AG08396 (cell line): Measurements from ENCODE around the gene KRT78.
A peak's percentile ranks its signal among the peaks of the same experiment; 100 is the strongest.

Experiments
- DNase-seq: peaks from one replicate; pipeline ENCODE4 v3.0.0; 2012; ENCODE audit warnings: low spot score, mixed read lengths

The KRT78 gene

GRCh38 chr12:52825961-52826360 lies 22.8 kb downstream of the KRT78 start:
- no peak for DNase-seq

DNA sequence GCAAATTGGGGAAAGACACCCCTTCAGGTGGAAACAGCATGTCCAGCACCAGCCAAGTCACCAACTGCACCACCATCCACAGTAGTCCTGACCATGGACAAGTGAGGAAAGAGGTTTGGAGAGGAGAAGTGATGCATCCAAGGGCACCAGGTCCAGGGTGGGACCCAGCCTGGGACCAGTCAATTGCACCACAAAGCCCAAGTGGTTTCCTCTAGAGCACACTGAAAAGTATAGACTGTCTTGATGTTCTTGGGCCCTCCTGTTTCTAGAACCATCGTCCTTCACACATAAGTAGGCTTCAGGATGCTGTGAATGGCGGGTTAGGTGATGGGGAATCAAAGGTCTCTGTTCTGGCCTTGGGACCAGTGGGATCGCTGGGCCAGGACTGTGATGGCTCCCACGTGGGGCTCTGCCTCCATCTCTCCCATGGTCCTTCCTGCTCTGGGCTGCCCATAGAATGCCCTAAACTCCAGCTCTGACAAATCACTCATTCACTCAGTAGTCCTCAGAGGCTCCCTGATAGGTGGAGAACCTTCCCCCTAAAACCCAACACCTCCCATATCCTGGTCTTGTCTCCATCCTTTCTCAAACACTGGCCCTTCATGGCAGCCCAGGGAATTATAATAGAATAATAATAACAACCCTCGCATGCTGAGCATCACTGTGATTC lies 23.9 kb downstream of the KRT78 start:
- DNase-seq, result no peak

GRCh38 chr12:52823761-52824450 lies 24.9 kb downstream of the KRT78 start:
- DNase-seq, result no peak

DNA sequence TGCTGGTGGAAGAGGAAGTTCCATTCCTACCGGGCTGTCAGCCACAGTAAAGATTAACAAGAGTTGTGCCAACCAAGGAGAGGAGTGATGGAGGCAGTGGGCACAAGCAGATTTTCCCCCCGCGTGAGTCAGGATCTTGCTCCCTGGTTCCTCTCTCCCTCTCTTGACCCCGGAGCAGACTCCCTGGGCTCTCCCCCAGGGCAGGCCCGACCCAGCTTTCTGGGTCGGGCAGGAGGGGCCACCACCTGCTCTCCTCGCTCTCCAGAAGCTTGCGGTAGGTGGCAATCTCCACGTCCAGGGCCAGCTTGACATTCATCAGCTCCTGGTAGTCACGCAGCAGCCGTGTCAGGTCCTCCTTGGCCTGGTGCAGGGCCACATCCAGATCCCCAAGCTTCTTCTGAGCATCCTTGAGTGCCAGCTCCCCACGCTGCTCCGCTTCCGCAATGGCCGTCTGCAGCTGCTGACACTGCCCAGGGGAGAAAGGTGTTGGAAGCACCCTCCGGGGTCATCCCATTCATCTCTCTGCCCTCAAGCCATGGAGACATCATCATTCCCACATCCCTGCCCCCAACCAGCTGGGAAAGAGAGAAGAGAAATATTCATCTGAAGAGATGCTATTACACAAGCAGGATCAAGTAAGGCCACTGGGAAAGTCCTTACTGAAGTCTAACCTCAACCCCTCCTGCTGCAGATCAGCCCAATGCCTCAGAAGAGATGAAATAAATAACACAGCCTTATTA lies 25.9 kb downstream of the KRT78 start:
- DNase-seq, result no peak

DNA sequence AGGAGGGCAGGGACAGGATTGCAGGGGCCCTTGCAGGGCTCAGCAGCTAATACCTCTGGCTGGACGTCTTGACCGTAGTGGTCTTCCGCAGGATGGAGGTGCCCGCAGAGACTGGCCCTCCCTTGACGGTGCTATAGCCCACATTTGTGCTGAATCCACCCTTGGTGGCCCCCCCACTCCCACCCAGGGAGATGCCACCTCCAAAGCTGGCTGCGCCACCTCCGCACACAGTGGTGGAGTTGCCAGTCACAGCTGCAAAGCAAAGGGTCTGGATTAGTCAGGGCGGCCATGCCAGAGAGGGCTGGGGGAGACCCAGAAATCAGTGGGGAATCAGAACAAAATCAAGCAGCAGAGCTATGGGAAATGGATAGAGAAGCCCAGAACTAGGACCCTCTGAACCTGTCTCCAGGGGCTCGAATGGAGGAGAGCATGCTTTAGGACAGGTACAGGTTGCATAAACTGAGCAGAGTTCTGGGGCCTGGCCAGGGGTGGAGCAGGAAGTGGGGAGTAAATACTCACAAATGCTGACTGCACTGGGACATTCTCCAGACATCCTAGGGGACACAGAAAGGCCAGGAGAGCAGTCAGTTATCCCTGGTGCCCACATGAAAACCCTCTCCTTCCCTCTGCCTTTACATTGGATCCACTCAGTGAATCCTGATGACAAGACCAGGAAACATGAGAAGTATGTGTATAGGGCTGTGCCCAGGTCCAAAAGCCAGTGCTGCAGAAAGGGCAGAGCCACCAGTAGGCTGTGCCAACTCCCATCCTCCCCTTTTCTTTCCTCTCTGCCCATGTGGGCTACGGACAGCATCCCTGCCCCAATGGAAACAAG lies 26.8 kb downstream of the KRT78 start:
- DNase-seq, result no peak

DNA sequence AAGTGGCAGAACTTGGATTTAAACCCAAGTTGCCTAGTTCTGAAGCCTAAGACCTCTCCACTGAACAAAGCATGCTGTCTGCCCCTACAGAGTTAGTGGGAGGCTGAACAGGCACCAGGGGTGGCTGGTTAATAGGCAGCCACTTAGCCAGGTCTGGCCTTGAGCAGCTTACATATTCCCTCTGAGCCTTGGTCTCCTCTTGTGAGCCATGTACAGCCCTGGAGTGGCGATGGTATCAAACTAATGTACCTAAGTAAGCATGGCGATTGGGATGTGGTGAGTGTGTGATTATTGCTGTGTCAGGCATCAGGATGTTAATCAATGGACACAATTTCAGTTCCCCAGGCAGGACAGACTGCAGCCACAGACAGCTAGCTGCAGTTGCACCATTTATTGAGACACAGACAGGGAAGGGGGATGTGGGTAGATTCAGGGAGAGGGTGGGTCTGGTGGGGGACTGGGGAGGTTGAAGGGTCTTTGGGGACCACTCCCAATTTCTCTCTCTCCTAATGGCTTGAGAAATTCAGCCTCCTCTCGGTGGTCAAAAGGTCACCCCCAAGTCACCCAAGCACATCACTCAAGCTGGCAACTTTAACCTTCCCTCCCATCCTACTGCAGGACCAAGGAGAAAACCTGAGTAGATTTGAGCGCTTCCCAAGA lies 27.6 kb downstream of the KRT78 start:
- DNase-seq, result no peak

DNA sequence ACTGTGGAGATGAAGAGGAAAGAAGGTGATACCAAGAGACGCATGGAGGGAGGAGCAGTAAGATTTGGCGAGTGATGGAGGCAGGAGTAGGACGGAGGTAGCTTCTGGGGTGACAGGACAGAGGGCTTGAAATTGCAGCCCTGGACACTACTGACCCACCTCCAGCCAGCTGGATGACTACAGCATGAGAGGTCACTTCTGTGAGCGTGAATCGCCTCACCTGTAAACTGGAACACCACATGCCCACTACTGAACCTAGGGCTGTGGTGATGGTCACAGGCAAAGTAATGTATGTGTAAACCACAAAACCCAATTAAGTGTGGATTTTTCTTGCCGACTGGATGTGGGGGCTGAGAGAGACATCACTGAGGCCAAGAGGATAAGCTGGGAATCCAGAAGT lies 28.3 kb downstream of the KRT78 start:
- no peak for DNase-seq

DNA sequence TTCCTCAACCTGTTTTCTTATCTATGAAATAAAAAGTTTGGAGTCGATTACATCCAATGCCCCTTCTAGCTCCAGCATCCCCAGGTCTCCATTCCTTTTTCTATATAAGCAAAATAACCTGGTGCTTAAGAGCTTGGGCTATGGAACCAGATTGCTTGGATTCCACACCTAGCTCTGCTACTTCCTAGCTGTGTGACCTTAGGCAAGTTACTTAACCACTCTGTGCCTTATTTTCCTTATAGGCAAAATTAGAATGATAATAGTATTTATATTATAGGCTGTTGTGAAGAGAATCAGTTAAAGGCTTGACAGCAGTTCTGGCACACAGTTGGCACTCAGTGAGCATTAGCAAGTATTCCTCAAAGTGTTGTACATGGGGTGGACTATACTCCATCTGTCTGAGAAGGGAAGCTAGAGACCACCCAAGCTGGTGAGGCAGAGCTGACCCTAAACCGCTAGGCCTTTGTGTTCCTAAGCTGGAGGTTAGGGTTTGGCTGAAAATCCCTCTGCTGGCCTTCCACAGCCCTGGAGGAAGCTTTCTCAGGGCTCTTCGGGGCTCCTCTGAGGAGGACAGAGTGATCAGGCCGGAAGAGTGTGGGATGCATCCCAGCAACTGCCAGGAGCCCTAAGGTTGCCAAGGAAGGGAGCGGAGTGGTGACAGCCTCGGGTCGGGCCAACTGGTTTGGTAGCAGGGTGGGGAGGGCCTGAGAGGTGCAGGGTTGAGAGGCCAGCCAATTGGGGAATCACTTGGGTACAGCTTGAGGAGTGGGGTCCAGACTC lies 28.9 kb downstream of the KRT78 start:
- no peak for DNase-seq

DNA sequence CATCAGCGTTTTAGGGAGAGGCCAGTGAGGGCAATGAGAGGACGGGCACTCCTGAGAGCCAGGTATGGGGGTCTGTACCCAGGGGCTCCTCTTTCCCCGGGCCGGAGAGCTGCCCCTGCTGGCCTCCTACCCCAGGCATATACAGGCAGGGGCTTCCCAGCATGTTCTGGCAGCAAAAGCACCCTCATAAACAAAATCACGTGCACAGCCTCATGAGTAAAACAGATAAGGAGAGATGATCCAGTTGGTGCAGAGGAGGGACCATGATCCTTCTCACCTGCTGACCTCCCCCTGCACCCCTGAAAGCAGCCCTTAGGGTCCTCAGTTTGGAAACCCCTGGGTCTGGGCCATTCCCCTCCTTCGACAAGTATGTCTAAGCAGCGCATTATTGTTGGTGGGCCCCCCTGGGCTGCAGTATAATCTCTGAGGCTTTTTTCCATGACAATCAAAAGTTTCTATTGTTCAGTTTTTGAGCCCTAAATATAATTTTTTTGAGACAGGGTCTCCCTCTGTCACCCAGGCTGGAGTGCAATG lies 29.8 kb downstream of the KRT78 start:
- no peak for DNase-seq

GRCh38 chr12:52818388-52818787 lies 30.4 kb downstream of the KRT78 start:
- DNase-seq, result no peak

DNA sequence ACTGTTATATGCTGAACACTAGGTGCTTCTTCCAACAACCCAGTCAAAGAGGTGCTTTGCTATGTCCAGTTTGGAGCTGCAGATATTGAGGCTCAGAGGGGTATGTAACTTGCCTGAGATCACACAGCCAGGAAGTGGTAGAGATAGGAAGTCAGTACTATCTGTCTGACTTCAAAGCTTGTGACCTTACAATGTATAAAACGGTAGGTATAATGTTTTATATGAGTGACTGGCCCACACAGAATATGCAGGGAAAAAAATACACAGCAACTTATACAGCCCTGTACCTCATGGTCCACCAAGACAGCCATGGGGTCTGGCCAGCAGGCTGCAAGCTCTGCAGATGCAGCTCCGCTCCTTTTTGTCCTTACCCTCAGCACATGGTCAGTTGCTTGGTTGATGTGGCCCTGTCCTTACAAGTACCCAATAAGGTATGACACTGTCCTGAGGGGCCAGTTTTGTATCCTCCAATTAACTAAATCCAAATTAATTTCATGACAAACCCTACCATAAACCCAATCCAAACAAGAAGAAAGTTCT lies 31.0 kb downstream of the KRT78 start:
- DNase-seq, result no peak

DNA sequence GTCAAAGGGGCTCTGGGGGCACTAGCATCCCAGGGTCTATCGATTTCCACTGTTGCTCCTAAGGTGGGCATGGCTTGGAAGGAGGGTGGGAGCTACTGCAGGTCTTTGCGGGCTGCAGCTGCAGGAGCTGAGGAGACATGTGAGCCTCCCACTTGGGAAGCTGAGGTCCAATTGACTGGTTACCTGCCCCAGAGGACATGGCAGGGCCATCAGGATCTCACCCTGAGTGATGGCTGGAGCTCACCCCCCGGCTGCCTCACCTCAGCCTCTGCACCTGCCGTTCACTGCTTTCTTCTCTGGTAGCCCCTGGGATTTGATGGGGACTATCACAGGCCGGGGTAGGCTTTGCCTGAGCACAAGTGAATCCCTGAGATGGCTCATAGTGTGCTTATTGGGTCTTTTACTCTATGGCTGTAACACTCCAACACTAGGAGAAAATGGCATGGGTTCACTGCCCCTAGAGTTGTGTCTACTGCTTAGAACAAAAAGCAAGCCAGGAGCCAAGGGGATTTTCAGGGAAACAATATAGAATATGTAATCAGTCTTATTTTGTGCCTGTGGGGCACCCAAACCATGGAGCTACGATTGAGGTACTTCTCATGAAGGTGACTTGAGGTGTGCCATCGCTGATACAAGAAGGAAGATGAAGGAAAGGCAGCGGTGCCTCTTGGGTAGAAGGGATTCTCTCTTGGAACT lies 31.6 kb downstream of the KRT78 start:
- DNase-seq, result no peak

DNA sequence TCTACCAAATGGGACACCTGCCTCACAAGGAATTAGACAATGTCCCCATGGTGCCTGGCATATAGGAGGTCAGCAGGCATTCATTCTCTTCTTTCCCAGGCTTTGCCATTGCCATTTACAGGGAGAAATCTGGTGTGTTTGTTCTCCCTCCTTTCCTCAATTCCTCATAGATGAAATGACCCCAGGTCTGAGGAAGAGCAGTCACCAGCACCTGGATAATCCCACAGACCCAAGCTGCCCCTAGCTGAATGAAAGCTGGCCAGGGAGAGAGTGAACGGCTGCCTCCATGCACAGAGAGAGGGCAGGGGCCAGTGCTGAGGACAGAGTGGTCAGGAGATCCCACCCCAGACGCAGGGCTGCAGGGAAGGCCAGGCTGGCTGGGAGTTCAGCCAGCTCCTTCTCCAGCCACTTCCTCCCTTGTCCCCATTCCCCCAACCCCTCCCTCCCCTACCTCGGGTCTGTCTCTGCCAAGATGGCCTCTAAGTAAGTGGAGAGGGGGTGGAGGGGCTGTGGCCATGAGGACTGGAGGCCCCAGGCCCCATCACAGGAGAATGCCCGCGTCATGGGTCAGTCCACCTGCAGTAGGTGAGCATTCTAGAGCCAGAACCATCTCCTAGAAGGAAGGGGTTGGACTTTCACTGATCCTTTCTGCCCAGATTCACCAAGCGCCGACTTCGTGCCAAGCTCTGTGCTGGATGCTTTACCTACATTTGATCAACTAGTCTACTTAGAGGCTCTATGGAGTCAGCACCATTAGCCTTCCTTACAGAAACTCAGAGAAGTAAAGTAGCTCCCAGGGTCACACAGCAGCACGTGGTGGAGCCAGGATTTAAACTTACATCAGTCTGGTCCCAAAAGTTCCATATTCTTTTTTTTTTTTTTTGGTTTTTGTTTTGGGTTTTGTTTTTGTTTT lies 32.9 kb downstream of the KRT78 start:
- DNase-seq, result no peak

GRCh38 chr12:52815161-52815560 lies 33.6 kb downstream of the KRT78 start:
- DNase-seq, result no peak

DNA sequence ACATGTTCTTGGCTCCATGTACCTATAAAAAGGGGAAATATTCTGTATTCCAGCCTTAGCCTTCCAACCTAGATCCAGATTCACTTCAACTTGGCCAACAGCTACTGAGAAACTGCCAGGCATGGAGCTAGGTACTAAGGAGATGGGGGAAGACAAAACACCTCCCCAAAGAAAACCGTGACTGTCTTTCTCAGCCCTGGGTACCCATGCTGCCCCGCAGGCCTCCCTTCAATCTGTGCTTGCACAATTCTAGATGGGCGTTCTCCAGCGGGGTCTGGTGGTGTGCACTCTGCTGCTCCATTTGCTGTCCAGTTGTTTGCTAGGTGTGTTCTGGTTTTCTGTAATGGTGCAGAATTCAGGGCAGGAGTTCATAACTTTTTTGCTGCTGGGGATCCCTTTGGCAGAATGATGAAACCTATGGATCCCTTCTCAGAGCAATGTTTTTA lies 34.1 kb downstream of the KRT78 start:
- no peak for DNase-seq

DNA sequence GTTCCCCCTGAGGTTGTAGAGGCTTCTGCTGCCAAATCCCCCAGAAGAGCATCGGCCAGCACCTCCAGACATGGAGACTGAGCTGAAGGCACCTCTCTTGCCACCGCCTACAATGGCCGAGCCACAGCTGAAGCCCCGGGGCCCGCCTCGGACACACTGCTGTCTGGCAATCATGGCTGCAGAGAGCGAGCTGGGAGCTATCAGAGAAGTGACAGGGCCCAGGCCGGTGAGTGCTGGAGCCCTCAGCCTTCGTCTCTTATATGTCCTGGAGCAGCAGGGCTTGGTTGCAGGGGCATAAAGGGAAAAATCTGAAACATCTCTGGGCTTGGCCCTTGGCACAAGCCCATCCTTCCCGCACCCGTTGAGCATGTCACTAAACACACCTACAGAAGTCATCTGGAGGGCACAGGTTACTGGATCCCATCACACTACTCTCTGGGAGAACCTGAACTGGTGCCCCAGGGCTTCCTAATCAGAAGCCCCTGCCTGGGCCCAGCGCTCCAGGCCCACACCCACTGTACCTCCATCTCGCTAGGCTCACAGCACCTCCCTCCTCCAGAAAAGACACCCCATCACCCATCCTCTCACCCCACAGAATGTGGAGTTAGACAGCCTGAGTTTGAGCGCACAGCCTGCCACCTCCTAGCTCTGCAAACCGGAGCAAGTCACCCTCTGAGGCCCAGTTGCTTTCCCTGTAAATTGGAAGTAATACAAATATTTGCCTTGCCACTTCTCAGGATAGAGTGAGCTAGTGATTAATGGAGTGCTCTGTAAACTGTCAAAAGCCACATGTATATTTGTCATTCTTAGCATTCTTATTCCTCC lies 34.7 kb downstream of the KRT78 start, which contains the start of gene KRT4:
KRT4 (minus strand) TSS at position 232 of the 825 bp plus-strand sequence; CDS start at position 174, 58 bp downstream.
- peak; percentile 38 for DNase-seq

DNA sequence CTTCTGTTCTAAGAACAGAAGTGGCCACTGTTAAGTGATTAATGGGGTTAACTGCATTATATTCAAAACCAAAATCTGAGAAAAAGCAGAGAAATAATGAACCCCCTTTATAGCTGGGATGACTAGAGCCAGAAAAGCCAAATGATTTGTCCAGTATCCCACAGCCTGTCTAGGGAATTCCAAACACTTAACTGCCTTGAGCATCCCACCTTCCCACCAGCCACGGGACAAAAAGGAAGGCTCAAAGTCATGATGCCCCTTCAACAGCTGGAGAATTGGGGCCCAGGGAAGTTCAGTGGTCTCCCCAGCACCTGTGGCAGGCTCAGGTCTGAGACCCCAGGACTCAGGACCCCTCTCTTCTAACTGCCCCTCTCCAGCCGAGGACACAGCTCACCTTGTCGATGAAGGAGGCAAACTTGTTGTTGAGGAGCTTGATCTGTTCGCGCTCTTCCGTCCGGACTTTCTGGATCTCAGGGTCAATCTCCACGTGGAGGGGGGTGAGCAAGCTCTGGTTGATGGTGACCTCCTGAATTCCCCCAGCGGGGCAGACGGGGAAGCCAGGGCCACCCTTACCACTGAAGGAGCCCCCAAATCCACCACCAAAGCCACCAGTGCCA lies 35.5 kb downstream of the KRT78 start:
- DNase-seq, result no peak
